HG02938 (cell line): ENCODE results near the gene UNC13C.
"Not testable (repeated sequence)": the region's sequence is repeated elsewhere in the genome, so short reads cannot be mapped to it uniquely, and the experiment has no call there.

Experiments used
- ATAC-seq: cut with Tn5 transposase; IDR thresholded peaks from one replicate; pipeline ENCODE4 v1.9.1; 2021; ENCODE audit warnings: mild to moderate bottlenecking, moderate library complexity; ENCODE audit not compliant: unreplicated experiment

The UNC13C gene

DNA sequence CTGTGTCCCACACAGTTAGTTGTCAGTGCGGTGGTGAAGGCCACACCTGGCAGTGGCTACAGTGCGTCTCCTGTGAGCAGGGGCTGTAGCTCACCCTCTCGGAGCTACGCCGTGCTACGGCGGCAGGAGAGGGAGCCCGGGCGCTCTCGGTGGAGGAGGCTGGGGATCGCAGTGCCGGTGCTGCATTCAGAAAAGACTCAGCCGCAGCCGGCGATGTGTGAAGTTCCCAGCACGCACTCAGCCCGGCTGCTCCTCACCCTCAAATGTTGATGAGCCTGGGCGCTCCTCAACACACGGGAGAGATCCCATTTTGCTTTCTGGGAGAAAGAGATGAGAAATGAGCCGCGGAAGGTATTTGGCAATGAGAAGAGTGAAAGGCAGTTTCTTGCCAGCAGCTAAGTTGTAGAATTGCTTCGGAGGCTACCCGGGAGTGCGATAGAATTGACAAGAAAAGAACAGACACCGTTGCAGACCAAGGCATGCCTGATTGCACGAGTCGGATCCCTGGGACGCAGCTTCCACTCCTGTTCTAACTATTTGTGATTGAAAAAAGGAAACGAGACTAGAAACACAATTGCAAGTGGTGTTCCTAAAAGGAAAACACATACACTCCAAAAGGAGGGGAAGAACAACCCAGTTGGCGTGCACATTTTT is at the start of gene UNC13C:
Gene UNC13C (plus strand): TSS at position 189 of the 654 bp plus-strand sequence. CDS start 34,463 bp downstream, outside the sequence.
- no peak for ATAC-seq

DNA sequence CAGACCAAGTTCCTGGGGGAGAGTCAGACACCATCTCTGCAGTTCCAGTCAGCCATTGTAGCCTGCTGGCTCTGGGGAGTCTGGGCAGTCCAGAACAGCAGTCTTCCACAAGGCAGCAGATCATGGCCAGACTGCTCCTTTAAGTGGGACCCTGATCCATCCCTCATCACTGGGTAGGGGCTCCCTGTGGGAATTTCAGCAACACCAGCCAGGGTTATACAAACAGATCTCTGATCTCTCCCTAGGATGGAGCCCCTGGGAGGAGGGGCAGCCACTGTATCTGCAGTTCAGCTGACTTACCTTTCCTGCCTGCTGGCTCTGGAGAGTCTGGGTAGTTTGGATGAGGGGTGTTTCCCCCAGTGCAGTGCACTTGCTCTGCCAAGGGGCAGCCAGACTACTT is 42.1 kb upstream of the UNC13C start:
- ATAC-seq: no peak

- not testable (repeated sequence) for ATAC-seq
Measured at GRCh38 chr15:53937632-53938031, 40.6 kb upstream of the UNC13C start.

GRCh38 chr15:53950572-53950971 is 27.7 kb upstream of the UNC13C start:
- ATAC-seq: no peak

DNA sequence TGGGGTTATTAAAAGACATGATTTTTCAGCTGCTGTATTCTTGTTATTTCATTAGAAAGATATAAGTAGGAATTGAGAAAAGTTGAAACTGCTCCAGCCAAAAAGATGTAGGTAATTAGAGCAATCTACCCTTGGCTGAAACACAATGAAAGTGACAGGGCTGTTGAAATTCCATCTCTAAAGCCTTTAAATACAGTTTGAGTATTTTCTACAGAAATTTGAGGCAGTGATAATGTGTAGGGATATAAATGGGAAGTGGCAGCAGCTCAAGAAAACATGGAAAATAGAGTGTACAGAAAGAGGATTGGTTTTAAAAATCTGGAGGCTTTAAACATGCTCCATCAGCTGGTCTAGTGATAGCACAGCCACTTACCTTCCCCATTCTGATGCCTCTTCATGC is 22.8 kb upstream of the UNC13C start:
- ATAC-seq: no peak

- no peak for ATAC-seq
Measured at GRCh38 chr15:53962646-53963561, 15.3 kb upstream of the UNC13C start.

- no peak for ATAC-seq
Measured at GRCh38 chr15:53963801-53964200, 14.4 kb upstream of the UNC13C start.

- ATAC-seq: no peak
Measured at GRCh38 chr15:53974121-53974520, 4.1 kb upstream of the UNC13C start.

DNA sequence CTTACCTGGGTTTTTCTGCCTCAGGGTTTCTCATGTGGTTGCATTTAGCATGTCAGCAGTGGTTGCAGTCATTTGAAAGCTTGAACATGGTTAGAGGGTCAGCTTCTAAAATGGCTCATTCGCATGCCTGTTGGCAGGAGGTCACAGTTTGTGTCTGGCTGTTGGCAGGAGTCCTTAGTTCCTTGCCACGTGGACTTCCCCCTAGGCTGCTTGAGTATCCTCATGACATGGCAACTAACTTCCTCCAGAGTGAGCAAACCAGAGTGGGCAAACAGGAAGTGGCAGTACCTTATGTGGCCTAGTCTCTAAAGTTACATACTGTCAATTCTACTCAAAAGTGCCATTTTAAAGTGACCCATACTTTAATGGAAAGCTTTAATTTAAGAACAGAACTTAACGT is 3.4 kb upstream of the UNC13C start:
- ATAC-seq: no peak

DNA sequence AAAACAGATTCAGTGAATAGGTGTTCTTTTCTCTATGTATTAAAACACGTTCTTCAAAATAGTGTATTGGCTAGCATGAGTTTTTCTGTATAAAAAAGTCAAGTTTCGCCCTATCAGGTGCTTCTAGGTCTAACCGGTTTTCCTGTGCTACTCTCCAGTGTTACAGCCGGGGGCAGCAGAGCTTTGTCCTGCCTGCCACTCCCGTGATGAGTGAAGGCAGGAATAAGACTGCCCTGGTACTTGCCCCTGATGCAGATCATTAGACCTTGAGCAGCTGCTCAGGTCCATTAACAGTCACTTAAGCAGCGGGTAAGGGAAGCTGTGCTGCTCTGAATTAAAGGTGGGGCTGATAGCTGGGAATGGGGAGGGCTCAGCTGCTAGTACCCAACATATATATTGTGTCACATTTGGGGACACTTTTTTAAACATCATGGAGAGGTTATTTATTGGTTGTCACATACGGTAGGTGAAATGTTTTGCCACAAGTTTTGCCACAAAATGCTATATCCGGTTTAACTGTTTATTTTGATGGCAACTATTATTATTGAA is 1.3 kb upstream of the UNC13C start:
- no peak for ATAC-seq

DNA sequence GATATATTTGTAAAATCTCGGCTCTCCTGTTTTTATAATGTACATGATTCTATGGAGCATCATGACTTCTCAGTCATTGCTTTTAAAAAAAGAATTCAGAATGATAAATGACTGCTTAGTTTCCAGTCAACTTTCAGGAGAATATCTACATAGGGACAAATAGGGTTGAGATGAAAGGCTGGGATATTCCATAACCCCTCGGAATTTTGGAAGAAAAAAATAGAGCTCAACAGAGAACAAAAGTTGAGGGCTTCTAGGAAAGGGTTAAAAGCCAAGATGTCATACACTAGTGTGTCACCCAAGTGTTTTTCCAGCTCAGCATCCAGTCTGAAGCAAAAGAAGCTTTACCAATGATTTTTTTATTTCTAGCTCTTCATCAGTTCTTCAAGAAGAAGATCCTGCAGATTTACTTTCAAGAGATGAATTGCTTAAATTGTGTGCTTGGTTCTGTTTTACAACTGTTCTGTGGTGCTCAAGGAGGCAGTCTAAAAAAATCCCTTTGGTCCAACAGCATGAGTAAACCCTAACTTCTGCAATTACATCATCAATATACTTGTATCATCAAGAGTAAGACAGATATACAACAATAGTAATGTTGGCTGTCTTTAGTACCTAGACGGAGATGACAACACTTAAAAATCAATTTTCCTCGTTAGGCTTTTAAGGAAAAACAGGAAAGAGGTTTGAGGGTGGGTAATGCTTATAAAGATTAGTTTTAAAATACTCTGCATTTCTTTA is 979 bp downstream of the UNC13C start:
- no peak for ATAC-seq

GRCh38 chr15:53980021-53980420 is 1.8 kb downstream of the UNC13C start:
- ATAC-seq: no peak

DNA sequence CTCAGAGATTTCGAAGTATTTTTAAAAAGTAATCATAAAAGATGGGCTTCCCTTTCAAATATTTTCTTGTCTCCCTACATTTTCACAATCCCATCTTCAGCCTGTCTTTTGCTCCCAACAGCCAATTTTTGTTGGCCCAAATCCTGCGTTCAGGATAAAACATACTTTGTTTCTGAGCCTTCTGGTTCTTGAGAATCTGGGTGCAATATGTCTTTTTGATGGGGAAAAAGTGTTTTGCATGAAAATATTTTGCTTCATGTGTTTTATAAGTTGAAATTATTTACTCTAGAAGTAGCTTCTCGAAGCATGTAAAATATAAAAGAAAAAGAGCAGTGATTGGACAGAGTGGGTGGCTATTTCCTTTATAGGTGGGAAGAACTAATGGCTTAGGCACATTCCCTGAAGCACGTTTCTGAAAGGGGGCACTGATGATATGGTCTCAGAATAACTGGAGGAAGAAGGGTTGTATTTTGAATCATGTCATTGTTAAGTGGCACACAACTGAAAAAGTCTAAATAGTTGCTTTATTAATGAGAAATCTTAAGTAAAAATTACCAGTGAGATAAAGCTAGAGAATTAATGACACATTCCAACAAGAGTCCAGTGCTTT is 3.9 kb downstream of the UNC13C start:
- ATAC-seq: no peak

DNA sequence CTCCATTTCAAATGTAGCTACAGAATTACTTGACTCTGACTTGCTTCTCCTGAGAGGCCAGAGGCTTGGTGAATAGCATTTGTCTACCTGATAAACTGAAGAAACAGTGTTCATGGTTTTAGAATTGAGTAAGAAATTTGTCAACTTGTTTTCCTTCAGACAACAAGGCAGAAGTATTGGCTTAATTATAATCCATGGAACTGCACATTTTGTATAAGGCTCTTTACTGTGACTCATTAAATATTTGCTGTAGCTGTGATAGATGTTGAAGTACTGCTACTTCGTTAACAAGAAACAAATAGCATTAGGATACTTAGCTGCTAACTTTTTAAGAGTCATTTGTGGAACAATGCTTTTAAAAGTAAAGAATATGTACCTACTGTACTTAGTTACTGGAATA is 4.6 kb downstream of the UNC13C start:
- ATAC-seq: no peak

GRCh38 chr15:53984221-53984620 is 6.0 kb downstream of the UNC13C start:
- no peak for ATAC-seq

DNA sequence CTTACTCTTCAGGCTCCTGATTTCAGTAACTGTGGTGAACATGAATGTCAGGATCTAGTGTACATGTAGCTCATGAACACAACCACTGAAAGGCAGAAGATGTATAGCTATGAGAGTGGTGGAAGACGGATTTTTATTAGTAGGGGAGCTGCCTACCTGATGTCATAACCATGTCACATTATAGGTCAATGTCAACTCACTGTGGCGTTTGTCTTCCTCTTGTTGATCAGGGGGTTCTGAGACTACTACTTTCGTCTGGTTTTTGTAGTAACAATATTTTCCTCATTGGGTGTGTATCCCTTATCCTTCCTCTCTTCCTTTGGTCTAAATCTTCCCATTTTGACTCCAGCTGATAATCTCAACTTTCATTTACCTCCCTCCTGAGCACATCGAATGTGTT is 7.3 kb downstream of the UNC13C start:
- no peak for ATAC-seq

DNA sequence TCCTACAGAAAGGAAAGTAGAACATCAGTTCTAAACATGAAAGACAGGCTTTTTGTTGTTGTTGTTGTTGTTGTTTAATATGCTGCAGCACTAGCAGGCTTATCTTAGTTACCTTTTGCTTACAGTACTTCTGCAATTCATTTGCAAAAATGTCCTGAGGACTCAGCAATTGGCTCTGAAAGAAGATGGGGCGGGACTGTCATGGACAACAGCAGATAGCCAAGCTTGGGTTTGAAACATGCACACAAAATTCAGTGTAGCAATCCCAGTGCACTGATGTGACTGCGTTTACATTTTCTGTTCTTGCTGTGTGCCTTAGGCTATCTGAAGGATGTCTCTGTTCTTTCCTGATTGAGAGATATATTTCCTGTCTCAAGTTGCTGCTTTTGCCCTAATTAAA is 9.2 kb downstream of the UNC13C start:
- no peak for ATAC-seq

DNA sequence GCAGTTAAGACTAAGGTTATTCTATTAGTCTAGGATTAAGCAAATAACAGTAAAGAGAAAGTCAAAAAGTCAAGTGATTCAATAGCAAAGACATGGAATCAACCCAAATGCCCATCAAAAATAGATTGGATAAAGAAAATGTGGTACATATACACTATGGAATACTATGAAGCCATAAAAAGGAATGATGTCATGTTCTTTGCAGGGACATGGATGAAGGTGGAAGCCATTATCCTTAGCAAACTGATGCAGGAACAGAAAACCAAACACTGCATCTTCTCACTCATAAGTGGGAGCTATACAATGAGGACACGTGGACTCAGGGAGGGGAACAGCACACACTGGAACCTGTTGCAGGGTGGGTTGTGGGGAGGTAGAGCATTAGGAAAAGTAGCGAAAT is 29.0 kb downstream of the UNC13C start:
- ATAC-seq: no peak

DNA sequence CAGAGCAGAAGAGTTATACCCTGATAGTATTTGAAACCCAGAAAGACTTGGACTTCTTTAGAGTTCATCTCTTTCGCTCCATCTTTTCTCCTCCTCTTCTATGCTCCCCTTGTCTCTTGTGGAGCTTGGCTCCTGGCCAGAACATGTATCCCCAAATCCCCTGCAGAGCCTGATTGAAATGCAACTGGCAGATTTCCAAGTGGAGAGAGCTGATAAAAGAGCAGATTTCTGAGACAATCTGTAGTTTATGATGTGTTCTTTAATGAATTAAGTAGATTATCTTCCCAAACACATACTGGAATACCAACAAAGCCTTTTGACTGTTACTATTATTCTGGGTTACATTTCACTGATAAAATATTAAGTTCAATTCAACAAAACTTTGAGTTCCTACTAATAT is 33.4 kb downstream of the UNC13C start:
- ATAC-seq: no peak

GRCh38 chr15:54014067-54014655 is 35.9 kb downstream of the UNC13C start:
- no peak for ATAC-seq
